Vagina (tissue), 2 donors: ENCODE results near the gene TECRL.

Source experiments
- POLR2A ChIP-seq, 2 donors: fragments of 450-650 bp; IDR thresholded peaks; one replicate each; pipeline ENCODE4 v1.6.1; 2017; ENCODE audit warnings: antibody characterized with exemption in 2 of 2, mild to moderate bottlenecking in 2 of 2, moderate library complexity in 2 of 2
- TF ChIP-seq, protein P1 (sequence below), 3 experiments: fragments of 450-650 bp in 2 of 3; fragments of 200-600 bp in 1 of 3; sonication (generic) in 1 of 3; IDR thresholded peaks; one replicate each; pipeline ENCODE4 v1.5.1; 2017 to 2019; ENCODE audit warnings: antibody characterized with exemption in 3 of 3, mild to moderate bottlenecking in 2 of 3, moderate library complexity in 2 of 3

DNA sequence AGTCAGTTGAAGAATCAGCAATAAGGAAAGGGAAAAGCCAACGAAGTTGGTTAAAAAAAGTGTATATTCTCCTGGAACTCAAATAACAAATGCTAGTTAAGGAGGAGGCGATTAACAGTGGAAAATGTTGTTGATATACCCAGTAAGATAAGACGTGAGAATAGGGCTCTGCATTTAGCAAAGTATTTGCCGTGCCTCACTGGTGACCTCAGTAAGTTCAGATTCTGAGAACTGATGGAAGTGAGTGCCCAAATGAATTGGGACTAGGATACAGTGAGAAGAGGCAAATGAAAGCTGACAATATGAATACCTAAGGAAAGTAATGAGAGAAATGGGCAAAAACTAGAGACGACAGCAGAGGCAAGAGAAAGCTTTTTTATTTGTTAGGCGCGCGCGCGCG is 3.5 kb downstream of the TECRL start:
- TF ChIP-seq, protein P1, sequence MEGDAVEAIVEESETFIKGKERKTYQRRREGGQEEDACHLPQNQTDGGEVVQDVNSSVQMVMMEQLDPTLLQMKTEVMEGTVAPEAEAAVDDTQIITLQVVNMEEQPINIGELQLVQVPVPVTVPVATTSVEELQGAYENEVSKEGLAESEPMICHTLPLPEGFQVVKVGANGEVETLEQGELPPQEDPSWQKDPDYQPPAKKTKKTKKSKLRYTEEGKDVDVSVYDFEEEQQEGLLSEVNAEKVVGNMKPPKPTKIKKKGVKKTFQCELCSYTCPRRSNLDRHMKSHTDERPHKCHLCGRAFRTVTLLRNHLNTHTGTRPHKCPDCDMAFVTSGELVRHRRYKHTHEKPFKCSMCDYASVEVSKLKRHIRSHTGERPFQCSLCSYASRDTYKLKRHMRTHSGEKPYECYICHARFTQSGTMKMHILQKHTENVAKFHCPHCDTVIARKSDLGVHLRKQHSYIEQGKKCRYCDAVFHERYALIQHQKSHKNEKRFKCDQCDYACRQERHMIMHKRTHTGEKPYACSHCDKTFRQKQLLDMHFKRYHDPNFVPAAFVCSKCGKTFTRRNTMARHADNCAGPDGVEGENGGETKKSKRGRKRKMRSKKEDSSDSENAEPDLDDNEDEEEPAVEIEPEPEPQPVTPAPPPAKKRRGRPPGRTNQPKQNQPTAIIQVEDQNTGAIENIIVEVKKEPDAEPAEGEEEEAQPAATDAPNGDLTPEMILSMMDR (IDR thresholded peaks at IDR 0.05): no peak
- no peak for TF ChIP-seq POLR2A (IDR thresholded peaks at IDR 0.05)
